ENCODE data around the gene NDUFV1. TPM values are rescaled to one million over a fixed set of nuclear protein-coding genes. Genes with fewer than 3 reads are reported as not detected.
A peak's percentile ranks its signal among the peaks of the same experiment; 100 is the strongest.

Gene NDUFV1
- total RNA-seq, 1 experiment from 2014 or later = 250 TPM

GRCh38 chr11:67572305-67572704 lies 34.4 kb upstream of the NDUFV1 start:
- ChIA-PET CTCF (interaction anchor here (0.6 to 1.2 kb wide), 2 partner anchors 11 to 12 kb away, joined by 3 read pairs; no protein-coding TSS in a partner anchor), POLR2A (ENCODE audit: low non-redundant PET) (no interaction called here)
- Histone ChIP-seq H3K4me1 (ENCODE audit: insufficient read depth, low read length, poor library complexity, severe bottlenecking) (no peaks in the 10 kb centered on the region), H3K27ac (ENCODE audit: low read depth, low read length, poor library complexity, severe bottlenecking) (no peak overlapping the region), H3K36me3 (ENCODE audit: insufficient read depth, low read length, poor library complexity, severe bottlenecking) (no peaks in the 10 kb centered on the region), H3K4me3 (ENCODE audit: low read depth, low read length, poor library complexity, severe bottlenecking) (no peak overlapping the region), H3K27me3 (replicated peaks; ENCODE audit: insufficient read depth, low read depth, low read length, poor library complexity) (no peaks in the 10 kb centered on the region), H3K9me3 (ENCODE audit: low read depth, low read length, poor library complexity, severe bottlenecking) (no peaks in the 10 kb centered on the region)
- DNase-seq (ENCODE audit: low spot score) = no peak
- TF ChIP-seq EZH2 (IDR thresholded peaks at IDR 0.05; ENCODE audit: borderline replicate concordance, low read depth, low read length, poor library complexity, severe bottlenecking) = no peak
- TF ChIP-seq, protein P1, sequence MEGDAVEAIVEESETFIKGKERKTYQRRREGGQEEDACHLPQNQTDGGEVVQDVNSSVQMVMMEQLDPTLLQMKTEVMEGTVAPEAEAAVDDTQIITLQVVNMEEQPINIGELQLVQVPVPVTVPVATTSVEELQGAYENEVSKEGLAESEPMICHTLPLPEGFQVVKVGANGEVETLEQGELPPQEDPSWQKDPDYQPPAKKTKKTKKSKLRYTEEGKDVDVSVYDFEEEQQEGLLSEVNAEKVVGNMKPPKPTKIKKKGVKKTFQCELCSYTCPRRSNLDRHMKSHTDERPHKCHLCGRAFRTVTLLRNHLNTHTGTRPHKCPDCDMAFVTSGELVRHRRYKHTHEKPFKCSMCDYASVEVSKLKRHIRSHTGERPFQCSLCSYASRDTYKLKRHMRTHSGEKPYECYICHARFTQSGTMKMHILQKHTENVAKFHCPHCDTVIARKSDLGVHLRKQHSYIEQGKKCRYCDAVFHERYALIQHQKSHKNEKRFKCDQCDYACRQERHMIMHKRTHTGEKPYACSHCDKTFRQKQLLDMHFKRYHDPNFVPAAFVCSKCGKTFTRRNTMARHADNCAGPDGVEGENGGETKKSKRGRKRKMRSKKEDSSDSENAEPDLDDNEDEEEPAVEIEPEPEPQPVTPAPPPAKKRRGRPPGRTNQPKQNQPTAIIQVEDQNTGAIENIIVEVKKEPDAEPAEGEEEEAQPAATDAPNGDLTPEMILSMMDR (conservative IDR thresholded peaks at IDR 0.05; ENCODE audit: low read depth, low read length) = no peak
- no TSS peak for BruUV-seq (replicated peaks)
- intact Hi-C loops (cut with micrococcal nuclease; ENCODE audit: unreplicated experiment) = no loop called here

GRCh38 chr11:67572747-67573419 lies 33.9 kb upstream of the NDUFV1 start:
- H3K4me3 ChIP-seq (ENCODE audit: low read depth, low read length, poor library complexity, severe bottlenecking) = no peak overlapping the region
- no peak for TF ChIP-seq EZH2 (IDR thresholded peaks at IDR 0.05; ENCODE audit: borderline replicate concordance, low read depth, low read length, poor library complexity, severe bottlenecking)
- TF ChIP-seq, protein P1 (conservative IDR thresholded peaks at IDR 0.05; ENCODE audit: low read depth, low read length) = peak; percentile 69
- BruUV-seq (replicated peaks) = no TSS peak
- intact Hi-C loops (cut with micrococcal nuclease; ENCODE audit: unreplicated experiment) = no loop called here
- H3K27me3 ChIP-seq (replicated peaks; ENCODE audit: insufficient read depth, low read depth, low read length, poor library complexity) = no peaks in the 10 kb centered on the region
- DNase-seq (ENCODE audit: low spot score) = peak; percentile 72
- no peaks in the 10 kb centered on the region for H3K36me3 ChIP-seq (ENCODE audit: insufficient read depth, low read length, poor library complexity, severe bottlenecking)
- H3K27ac ChIP-seq (ENCODE audit: low read depth, low read length, poor library complexity, severe bottlenecking) = no peak overlapping the region
- no peaks in the 10 kb centered on the region for H3K4me1 ChIP-seq (ENCODE audit: insufficient read depth, low read length, poor library complexity, severe bottlenecking)
- POLR2A ChIA-PET (ENCODE audit: low non-redundant PET) = no interaction called here
- CTCF ChIA-PET = interaction anchor here (0.5 to 1.2 kb wide), 2 partner anchors 10 to 77 kb away, joined by 3 to 7 read pairs; partner anchors contain the start of gene ACY3
- no peaks in the 10 kb centered on the region for H3K9me3 ChIP-seq (ENCODE audit: low read depth, low read length, poor library complexity, severe bottlenecking)

DNA sequence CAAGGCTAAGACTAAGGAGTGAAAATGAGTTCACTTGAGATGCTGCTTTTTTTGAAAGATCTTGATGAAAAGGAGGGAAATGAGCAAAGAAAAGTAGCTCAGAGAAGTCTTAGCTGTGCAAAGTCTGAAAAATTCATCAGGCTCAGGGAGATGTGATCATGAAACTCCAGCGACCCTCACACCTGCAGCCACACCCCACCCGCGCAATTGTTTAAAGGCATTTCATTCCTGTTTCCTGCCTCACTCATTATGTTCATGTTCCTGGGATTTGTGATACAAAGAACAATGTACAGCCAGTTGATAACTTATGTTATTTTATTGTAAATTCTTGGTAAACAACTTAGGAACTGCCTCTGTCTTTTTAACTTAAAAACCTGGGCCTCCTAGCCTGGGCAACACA lies 31.8 kb upstream of the NDUFV1 start:
- POLR2A ChIA-PET (ENCODE audit: low non-redundant PET) = no interaction called here
- CTCF ChIA-PET = no interaction called here
- no peaks in the 10 kb centered on the region for H3K4me1 ChIP-seq (ENCODE audit: insufficient read depth, low read length, poor library complexity, severe bottlenecking)
- no peak for DNase-seq (ENCODE audit: low spot score)
- no peaks in the 10 kb centered on the region for H3K36me3 ChIP-seq (ENCODE audit: insufficient read depth, low read length, poor library complexity, severe bottlenecking)
- no peak overlapping the region for H3K27ac ChIP-seq (ENCODE audit: low read depth, low read length, poor library complexity, severe bottlenecking)
- H3K4me3 ChIP-seq (ENCODE audit: low read depth, low read length, poor library complexity, severe bottlenecking) = no peak overlapping the region
- intact Hi-C loops (cut with micrococcal nuclease; ENCODE audit: unreplicated experiment) = no loop called here
- no peaks in the 10 kb centered on the region for H3K9me3 ChIP-seq (ENCODE audit: low read depth, low read length, poor library complexity, severe bottlenecking)
- no peaks in the 10 kb centered on the region for H3K27me3 ChIP-seq (replicated peaks; ENCODE audit: insufficient read depth, low read depth, low read length, poor library complexity)
- no TSS peak for BruUV-seq (replicated peaks)
- TF ChIP-seq EZH2 (IDR thresholded peaks at IDR 0.05; ENCODE audit: borderline replicate concordance, low read depth, low read length, poor library complexity, severe bottlenecking) = no peak
- TF ChIP-seq, protein P1 (conservative IDR thresholded peaks at IDR 0.05; ENCODE audit: low read depth, low read length) = no peak

All from A673 (cell line).